Measurements from ENCODE around the gene ADAMTS17. TPM values are rescaled to one million over a fixed set of nuclear protein-coding genes. Genes with fewer than 3 reads are reported as not detected.

The ADAMTS17 gene, protein sequence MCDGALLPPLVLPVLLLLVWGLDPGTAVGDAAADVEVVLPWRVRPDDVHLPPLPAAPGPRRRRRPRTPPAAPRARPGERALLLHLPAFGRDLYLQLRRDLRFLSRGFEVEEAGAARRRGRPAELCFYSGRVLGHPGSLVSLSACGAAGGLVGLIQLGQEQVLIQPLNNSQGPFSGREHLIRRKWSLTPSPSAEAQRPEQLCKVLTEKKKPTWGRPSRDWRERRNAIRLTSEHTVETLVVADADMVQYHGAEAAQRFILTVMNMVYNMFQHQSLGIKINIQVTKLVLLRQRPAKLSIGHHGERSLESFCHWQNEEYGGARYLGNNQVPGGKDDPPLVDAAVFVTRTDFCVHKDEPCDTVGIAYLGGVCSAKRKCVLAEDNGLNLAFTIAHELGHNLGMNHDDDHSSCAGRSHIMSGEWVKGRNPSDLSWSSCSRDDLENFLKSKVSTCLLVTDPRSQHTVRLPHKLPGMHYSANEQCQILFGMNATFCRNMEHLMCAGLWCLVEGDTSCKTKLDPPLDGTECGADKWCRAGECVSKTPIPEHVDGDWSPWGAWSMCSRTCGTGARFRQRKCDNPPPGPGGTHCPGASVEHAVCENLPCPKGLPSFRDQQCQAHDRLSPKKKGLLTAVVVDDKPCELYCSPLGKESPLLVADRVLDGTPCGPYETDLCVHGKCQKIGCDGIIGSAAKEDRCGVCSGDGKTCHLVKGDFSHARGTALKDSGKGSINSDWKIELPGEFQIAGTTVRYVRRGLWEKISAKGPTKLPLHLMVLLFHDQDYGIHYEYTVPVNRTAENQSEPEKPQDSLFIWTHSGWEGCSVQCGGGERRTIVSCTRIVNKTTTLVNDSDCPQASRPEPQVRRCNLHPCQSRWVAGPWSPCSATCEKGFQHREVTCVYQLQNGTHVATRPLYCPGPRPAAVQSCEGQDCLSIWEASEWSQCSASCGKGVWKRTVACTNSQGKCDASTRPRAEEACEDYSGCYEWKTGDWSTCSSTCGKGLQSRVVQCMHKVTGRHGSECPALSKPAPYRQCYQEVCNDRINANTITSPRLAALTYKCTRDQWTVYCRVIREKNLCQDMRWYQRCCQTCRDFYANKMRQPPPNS
- total RNA-seq = 0.69 and 5.5 TPM in 2 replicates
- polyA plus RNA-seq = 0.09 and 3.3 TPM in 2 replicates

DNA sequence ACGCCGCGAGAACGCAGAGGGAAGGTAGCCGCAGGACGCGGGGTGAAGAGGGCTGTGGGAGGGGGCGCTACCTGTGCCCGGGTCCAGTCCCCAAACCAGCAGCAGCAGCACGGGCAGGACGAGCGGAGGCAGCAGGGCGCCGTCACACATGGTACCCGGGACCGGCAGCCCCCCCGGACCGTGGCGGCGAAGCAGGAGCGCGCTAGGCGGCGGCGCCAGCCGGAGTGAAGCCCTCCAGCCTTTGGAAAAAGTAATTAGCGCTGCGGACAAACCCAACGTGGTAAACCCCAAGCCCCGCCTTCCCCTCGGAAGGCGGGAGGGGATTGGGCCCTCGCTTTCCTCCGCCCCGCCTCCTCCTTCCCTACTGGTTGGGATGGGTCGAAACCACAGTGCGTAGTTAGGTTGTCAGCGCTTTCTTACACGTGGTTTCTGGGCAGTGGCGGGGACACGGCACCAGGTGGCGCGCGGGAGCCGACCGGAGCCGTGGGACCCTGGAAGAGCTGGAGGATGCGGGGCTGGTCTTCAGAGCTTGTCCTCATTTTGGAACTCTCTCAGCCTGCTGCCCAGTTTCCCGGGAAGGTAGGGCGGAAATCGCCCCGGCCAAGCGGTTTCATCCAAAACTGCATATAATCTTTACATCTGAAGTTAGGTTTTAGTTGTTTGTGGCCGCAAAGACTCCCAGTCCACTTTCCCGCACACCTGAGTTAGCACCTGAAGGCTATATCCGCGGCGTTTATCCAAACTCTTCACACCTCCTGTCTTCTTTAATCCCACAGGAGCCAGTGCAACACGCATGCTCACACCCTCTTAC is at the start of gene ADAMTS17:
TSS of gene ADAMTS17 (minus strand) at position 226 of the 811 bp plus-strand sequence. CDS start at position 150, 76 bp downstream.
- peak; percentile 97 for TF ChIP-seq CTCF (IDR thresholded peaks at IDR 0.05; ENCODE audit: low read depth, low read length)
- Histone ChIP-seq H3K36me3 (no peaks in the 10 kb centered on the region), H3K4me3 (peak within 1 kb of the TSS; percentile 76), H3K27ac (no peak within 1 kb of the TSS), H3K9me3 (ENCODE audit: low read depth) (no peaks in the 10 kb centered on the region), H3K27me3 (peaks cover 52% of the 10 kb centered on the region), H3K4me1 (ENCODE audit: low read depth) (no peaks in the 10 kb centered on the region)
- peak; percentile 97 to 98 for DNase-seq (ENCODE audit: low read depth in 1 of 2, low spot score in 1 of 2)

GRCh38 chr15:100385300-100386050 is 43.7 kb upstream of the ADAMTS17 start:
- TF ChIP-seq CTCF (IDR thresholded peaks at IDR 0.05; ENCODE audit: low read depth, low read length) = no peak
- H3K9me3 ChIP-seq (ENCODE audit: low read depth) = no peaks in the 10 kb centered on the region

DNA sequence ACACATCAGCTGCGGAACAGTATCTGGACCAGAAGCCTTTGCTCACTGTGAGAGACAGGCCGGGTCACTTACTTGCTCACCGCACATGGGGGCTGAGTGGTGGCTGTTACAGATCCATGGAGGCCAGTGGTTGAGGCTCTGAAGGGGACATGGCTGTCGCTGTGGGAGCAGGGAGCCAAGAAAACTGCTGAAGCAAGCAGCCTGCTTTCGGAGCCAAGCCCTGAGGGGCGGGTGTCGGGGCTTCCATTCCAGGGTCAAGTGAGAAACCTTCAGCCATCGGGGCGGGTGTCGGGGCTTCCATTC is 42.3 kb upstream of the ADAMTS17 start:
- no peaks in the 10 kb centered on the region for H3K9me3 ChIP-seq (ENCODE audit: low read depth)
- DNase-seq (ENCODE audit: low read depth in 1 of 2, low spot score in 1 of 2) = no peak

More at GRCh38 chr15:100385300-100386050, 43.7 kb upstream of the ADAMTS17 start:
- no peak overlapping the region for H3K27ac ChIP-seq
- no peak for DNase-seq (ENCODE audit: low read depth in 1 of 2, low spot score in 1 of 2)
- H3K4me3 ChIP-seq = no peak overlapping the region
- no peaks in the 10 kb centered on the region for H3K27me3 ChIP-seq
- H3K4me1 ChIP-seq (ENCODE audit: low read depth) = no peaks in the 10 kb centered on the region
- no peaks in the 10 kb centered on the region for H3K36me3 ChIP-seq

DNA sequence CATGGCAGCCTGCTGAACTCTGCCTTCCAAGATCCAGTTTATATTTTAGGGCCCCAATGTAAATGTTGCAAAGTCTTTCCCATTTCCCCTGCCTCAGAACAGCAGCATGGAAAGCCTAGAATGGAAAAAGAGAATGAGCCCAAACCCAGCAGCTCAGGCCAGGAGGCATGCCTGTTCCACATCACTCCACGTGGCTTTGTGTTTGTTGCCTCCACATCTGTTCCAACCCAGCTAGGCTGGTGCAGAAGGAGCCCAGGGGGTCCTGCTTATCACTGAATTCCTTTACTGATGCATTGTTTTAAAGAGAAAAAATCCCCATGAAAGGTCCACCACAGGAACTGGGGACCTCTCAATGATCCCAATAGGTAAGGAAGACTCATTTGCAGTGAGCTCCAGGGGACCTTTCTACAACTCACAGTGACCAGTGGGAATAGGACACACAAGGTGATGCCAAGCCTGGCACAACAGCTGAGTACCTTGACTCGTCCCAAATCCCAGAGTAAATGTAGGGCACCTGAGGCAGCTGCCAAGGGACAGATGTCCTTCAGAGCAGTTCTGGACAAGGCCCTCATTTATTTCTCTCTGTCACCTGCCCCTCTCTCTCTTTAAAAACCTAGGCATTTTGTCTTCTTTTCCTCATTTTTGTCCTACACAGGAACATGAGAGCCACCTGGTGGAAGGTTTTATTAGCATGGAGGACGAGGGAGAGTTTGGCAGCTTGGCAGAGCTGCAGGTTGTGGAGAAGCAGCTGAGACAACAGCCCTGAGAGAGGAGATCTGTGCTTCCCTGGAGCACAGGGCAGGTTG is 41.7 kb upstream of the ADAMTS17 start:
- Histone ChIP-seq H3K27me3 (no peaks in the 10 kb centered on the region), H3K4me1 (ENCODE audit: low read depth) (no peaks in the 10 kb centered on the region), H3K9me3 (ENCODE audit: low read depth) (no peaks in the 10 kb centered on the region), H3K4me3 (no peak overlapping the region), H3K27ac (no peak overlapping the region), H3K36me3 (no peaks in the 10 kb centered on the region)
- TF ChIP-seq CTCF (IDR thresholded peaks at IDR 0.05; ENCODE audit: low read depth, low read length) = peak; percentile 48
- peak; percentile 8 to 52 for DNase-seq (ENCODE audit: low read depth in 1 of 2, low spot score in 1 of 2)

More for the DNA sequence above, 42.3 kb upstream of the ADAMTS17 start:
- no peak overlapping the region for H3K27ac ChIP-seq
- no peak overlapping the region for H3K4me3 ChIP-seq
- H3K36me3 ChIP-seq = no peaks in the 10 kb centered on the region
- H3K27me3 ChIP-seq = no peaks in the 10 kb centered on the region
- H3K4me1 ChIP-seq (ENCODE audit: low read depth) = no peaks in the 10 kb centered on the region
- no peak for TF ChIP-seq CTCF (IDR thresholded peaks at IDR 0.05; ENCODE audit: low read depth, low read length)
